Osteocyte (in vitro differentiated cells): ENCODE measurements around the gene DMBX1. TPM values are rescaled to one million over a fixed set of nuclear protein-coding genes. Genes with fewer than 3 reads are reported as not detected.

Experiments
- DNase-seq: peaks from one replicate; pipeline ENCODE4 v3.0.0; 2021; ENCODE audit warnings: mixed read lengths; ENCODE audit not compliant: unreplicated experiment; ENCODE audit errors: extremely low spot score
- H3K27ac Mint-ChIP-seq: one replicate; pipeline ENCODE4 v1.8.0; 2021; ENCODE audit warnings: mild to moderate bottlenecking, mixed read lengths; ENCODE audit not compliant: unreplicated experiment
- H3K27me3 Mint-ChIP-seq: one replicate; pipeline ENCODE4 v1.8.0; 2021; ENCODE audit warnings: mixed read lengths; ENCODE audit not compliant: unreplicated experiment
- H3K36me3 Mint-ChIP-seq: one replicate; pipeline ENCODE4 v1.8.0; 2021; ENCODE audit warnings: mixed read lengths; ENCODE audit not compliant: unreplicated experiment
- H3K4me1 Mint-ChIP-seq: one replicate; pipeline ENCODE4 v1.8.0; 2021; ENCODE audit warnings: mixed read lengths; ENCODE audit not compliant: unreplicated experiment
- H3K4me3 Mint-ChIP-seq: one replicate; pipeline ENCODE4 v1.8.0; 2021; ENCODE audit warnings: mild to moderate bottlenecking, moderate library complexity, mixed read lengths; ENCODE audit not compliant: unreplicated experiment
- H3K9me3 Mint-ChIP-seq: one replicate; pipeline ENCODE4 v1.8.0; 2021; ENCODE audit warnings: mixed read lengths; ENCODE audit not compliant: unreplicated experiment
- total RNA-seq: library from RNA; stranded (reverse); gene quantifications from 2 replicates; pipeline ENCODE4 v1.2.1, GENCODE V29; 2021
- TF ChIP-seq, protein P1 (sequence below): fragments of 200-600 bp; sonication (generic); IDR thresholded peaks from 2 replicates; pipeline ENCODE4 v1.5.0; 2021; ENCODE audit warnings: antibody characterized with exemption, mild to moderate bottlenecking, moderate library complexity

DMBX1 gene
- total RNA-seq, 1 donor from 2014 or later: not detected

DNA sequence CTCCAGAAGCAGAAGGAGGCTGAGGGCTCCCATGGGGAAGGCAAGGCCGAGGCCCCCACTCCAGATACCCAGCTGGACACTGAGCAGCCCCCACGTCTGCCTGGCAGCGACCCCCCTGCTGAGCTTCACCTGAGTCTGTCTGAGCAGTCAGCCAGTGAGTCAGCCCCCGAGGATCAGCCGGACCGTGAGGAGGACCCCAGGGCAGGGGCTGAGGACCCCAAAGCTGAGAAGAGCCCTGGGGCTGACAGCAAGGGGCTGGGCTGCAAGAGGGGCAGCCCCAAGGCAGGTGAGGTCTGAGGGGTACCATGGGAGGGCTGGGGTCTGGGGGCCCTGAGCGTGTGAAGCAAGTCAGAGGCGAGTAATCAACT lies 21.3 kb downstream of the DMBX1 start:
- Mint-ChIP-seq H3K27me3 (peaks cover 18% of the 10 kb centered on the region), H3K27ac (no peak overlapping the region), H3K4me1 (no peaks in the 10 kb centered on the region), H3K9me3 (no peaks in the 10 kb centered on the region), H3K36me3 (no peaks in the 10 kb centered on the region), H3K4me3 (no peak overlapping the region)
- TF ChIP-seq, protein P1, sequence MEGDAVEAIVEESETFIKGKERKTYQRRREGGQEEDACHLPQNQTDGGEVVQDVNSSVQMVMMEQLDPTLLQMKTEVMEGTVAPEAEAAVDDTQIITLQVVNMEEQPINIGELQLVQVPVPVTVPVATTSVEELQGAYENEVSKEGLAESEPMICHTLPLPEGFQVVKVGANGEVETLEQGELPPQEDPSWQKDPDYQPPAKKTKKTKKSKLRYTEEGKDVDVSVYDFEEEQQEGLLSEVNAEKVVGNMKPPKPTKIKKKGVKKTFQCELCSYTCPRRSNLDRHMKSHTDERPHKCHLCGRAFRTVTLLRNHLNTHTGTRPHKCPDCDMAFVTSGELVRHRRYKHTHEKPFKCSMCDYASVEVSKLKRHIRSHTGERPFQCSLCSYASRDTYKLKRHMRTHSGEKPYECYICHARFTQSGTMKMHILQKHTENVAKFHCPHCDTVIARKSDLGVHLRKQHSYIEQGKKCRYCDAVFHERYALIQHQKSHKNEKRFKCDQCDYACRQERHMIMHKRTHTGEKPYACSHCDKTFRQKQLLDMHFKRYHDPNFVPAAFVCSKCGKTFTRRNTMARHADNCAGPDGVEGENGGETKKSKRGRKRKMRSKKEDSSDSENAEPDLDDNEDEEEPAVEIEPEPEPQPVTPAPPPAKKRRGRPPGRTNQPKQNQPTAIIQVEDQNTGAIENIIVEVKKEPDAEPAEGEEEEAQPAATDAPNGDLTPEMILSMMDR: no peak
- DNase-seq: no peak

DNA sequence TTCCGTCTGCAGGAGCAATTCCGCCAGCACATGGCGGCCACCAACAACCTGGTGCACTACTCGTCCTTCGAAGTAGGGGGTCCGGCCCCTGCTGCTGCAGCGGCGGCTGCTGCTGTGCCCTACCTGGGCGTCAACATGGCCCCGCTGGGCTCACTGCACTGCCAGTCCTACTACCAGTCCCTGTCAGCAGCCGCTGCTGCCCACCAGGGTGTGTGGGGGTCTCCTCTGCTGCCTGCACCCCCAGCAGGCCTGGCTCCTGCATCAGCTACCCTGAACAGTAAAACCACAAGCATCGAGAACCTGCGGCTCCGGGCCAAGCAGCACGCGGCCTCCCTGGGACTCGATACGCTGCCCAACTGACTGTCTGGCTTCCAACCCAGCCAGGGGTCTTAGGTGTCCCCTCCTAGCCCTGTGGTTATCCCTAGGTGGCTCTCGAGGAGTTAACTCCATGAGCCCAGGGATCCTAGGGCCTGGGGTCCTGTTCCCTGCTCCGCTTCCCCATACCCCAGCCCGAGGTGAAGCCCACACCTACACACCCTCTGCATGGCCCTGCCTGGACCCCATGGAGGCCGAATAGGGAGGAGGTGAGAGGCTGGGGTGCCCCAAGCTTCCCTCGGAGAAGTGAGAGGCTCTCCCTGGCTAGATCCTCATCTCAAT lies 22.6 kb downstream of the DMBX1 start:
- H3K4me1 Mint-ChIP-seq: peaks cover 7% of the 10 kb centered on the region
- no peaks in the 10 kb centered on the region for H3K36me3 Mint-ChIP-seq
- no peaks in the 10 kb centered on the region for H3K9me3 Mint-ChIP-seq
- no peak overlapping the region for H3K4me3 Mint-ChIP-seq
- H3K27ac Mint-ChIP-seq: no peak overlapping the region
- peaks cover 20% of the 10 kb centered on the region for H3K27me3 Mint-ChIP-seq
- TF ChIP-seq, protein P1: no peak
- DNase-seq: no peak

DNA sequence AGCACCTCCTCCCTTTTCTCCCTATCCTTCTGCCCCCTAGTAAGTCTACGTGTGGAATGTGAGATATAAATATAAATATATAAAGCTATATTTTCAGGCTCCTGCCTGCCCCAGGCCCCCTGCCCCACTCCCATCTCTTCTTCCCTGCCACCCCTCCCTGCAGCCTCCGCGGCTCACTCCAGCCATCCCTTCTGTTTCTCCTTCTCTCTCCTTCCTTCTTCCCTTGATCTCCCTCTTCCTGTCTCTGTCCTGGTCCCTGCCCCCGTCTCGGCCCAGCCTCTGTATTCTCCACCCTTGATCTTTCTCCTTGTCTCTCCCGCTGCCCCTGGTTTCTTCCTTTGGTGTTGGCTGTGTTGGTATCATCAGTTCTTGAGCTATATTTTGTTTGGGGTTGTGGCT lies 23.2 kb downstream of the DMBX1 start:
- TF ChIP-seq, protein P1: no peak
- no peaks in the 10 kb centered on the region for H3K9me3 Mint-ChIP-seq
- H3K36me3 Mint-ChIP-seq: no peaks in the 10 kb centered on the region
- no peak for DNase-seq
- H3K27ac Mint-ChIP-seq: no peak overlapping the region
- H3K4me1 Mint-ChIP-seq: peaks cover 9% of the 10 kb centered on the region
- peaks cover 20% of the 10 kb centered on the region for H3K27me3 Mint-ChIP-seq
- H3K4me3 Mint-ChIP-seq: no peak overlapping the region

DNA sequence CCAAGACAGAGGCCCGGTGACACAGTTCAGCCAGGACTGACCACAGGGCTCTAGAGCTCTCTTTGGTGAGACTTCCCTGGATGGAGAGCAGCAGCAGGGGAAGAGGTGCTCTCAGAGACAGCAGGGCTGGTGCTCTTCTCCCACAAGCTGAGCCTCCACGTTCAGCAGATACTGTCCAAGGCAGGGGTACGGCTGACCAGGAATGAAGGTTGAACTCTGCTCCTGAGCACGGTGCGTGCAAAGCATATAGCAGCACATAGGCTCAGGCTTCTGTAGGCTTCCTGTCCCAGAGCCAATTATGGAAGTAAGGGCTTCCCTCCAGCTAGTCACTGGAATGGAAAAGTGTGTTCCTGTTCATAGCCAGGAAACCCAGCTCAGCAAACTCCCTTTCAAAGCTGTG lies 23.9 kb downstream of the DMBX1 start:
- no peak overlapping the region for H3K27ac Mint-ChIP-seq
- TF ChIP-seq, protein P1: no peak
- no peaks in the 10 kb centered on the region for H3K36me3 Mint-ChIP-seq
- H3K4me1 Mint-ChIP-seq: peaks cover 9% of the 10 kb centered on the region
- no peaks in the 10 kb centered on the region for H3K9me3 Mint-ChIP-seq
- H3K27me3 Mint-ChIP-seq: peaks cover 23% of the 10 kb centered on the region
- no peak overlapping the region for H3K4me3 Mint-ChIP-seq
- DNase-seq: no peak

DNA sequence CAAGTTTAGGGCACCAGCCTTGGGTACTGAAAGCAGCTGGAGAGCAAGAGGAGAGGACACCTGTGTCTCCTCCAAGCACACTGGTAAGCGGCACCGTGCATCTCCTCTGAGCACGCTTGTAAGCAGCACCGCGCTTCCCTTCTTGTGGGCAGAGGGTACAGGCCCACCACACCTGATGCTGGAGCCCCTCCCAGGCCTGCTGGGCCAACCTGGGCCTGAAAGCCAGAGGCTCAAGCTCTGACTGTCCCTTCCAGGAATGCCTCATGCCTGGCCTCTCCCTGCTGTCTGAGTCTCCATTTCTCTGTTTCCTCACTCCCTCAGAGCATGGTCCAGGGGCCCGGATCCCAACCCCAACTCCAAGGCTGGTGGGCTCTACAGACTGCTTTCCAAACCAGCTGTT lies 25.9 kb downstream of the DMBX1 start:
- no peak for DNase-seq
- TF ChIP-seq, protein P1: no peak
- Mint-ChIP-seq H3K36me3 (no peaks in the 10 kb centered on the region), H3K4me1 (peaks cover 17% of the 10 kb centered on the region), H3K4me3 (no peak overlapping the region), H3K9me3 (no peaks in the 10 kb centered on the region), H3K27me3 (peaks cover 23% of the 10 kb centered on the region), H3K27ac (no peak overlapping the region)
